Measurements from ENCODE around the gene DKC1. TPM values are rescaled to one million over a fixed set of nuclear protein-coding genes. Genes with fewer than 3 reads are reported as not detected.

DKC1 gene
- total and polyA plus RNA-seq, 8 donors = 5.8 to 113 (median 26.1) TPM

DNA sequence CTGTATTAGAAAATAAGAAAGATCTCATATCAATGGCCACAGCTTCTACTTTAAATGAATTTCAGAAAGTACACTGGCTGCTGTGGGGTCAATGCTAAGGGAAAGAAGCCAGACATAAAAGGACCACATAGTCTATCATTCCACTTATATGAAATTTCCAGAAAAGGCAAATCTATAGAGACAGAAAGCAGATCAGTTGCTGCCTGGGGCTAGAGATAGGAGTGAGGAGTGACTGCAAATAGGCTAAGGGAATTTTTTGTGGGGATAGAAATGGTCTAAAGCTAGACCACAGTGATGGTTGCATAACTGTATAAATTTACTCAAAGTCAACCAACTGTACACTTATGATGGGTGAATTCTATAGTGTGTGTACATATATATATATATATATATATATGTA, 20.1 kb upstream of the DKC1 start:
- Histone ChIP-seq H3K4me3 (no peak overlapping the region), H3K36me3 (no peaks in the 10 kb centered on the region), H3K9me3 (no peaks in the 10 kb centered on the region), H3K4me1 (peaks cover 0 to 2% (median under 1%) of the 10 kb centered on the region in 4 donors), H3K27me3 (peaks cover 0 to 4% (median 0%) of the 10 kb centered on the region in 3 donors), H3K27ac (no peak overlapping the region)
- intact Hi-C loops (cut with DNase I; ENCODE audit: low total_unique reads) = no loop called here
- no peak for DNase-seq
- TF ChIP-seq EP300 (IDR thresholded peaks at IDR 0.05) (no peak), POLR2A (IDR thresholded peaks at IDR 0.05) (no peak), POLR2AphosphoS5 (IDR thresholded peaks at IDR 0.05) (no peak)
- TF ChIP-seq, protein P1, sequence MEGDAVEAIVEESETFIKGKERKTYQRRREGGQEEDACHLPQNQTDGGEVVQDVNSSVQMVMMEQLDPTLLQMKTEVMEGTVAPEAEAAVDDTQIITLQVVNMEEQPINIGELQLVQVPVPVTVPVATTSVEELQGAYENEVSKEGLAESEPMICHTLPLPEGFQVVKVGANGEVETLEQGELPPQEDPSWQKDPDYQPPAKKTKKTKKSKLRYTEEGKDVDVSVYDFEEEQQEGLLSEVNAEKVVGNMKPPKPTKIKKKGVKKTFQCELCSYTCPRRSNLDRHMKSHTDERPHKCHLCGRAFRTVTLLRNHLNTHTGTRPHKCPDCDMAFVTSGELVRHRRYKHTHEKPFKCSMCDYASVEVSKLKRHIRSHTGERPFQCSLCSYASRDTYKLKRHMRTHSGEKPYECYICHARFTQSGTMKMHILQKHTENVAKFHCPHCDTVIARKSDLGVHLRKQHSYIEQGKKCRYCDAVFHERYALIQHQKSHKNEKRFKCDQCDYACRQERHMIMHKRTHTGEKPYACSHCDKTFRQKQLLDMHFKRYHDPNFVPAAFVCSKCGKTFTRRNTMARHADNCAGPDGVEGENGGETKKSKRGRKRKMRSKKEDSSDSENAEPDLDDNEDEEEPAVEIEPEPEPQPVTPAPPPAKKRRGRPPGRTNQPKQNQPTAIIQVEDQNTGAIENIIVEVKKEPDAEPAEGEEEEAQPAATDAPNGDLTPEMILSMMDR (IDR thresholded peaks at IDR 0.05) = no peak

DNA sequence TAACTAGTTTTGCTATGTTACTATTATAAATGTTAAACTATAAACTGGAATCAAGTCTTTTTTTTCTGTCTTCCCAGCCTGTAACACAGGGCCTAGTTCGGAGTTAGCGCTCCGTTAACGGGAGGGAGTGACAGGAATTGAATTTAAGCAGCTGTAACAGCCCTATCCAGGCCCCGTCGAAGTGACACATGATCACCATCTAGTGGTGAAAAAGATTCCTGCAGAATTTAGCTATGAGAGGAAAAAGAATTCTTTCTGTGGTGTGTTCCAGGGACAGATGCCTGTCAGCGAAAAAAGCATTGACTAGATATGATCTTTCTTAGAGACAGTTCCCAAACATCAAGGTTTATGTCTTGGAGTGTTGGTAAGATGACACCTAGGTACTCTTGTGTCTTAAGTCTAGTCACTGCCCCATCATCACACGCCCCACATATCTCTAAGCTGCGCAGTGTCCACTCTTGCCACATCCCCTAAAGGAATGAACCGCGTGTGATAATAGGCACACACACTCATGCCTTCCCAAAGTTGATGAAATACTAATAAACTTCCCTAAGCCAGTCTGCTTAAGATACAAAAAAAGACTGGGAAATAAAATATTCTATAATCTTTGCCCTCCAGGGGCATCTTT, 13.8 kb upstream of the DKC1 start:
- Histone ChIP-seq H3K27ac (peak overlapping the region in 4 of 5 donors; percentile 26 to 41 (median 31)), H3K36me3 (no peaks in the 10 kb centered on the region), H3K27me3 (peaks cover 0 to 7% (median 0%) of the 10 kb centered on the region in 3 donors), H3K4me1 (peaks cover 0 to 28% (median 7%) of the 10 kb centered on the region in 4 donors), H3K9me3 (no peaks in the 10 kb centered on the region), H3K4me3 (peak overlapping the region in 1 of 4 donors; percentile 52)
- no peak for TF ChIP-seq EP300 (IDR thresholded peaks at IDR 0.05)
- TF ChIP-seq POLR2AphosphoS5 (IDR thresholded peaks at IDR 0.05) = no peak
- TF ChIP-seq POLR2A (IDR thresholded peaks at IDR 0.05) = no peak
- TF ChIP-seq, protein P1 (IDR thresholded peaks at IDR 0.05) = peak in 5 of 7 experiments; percentile 34 to 68 (median 65)
- DNase-seq = peak in 1 of 2 donors; percentile 79
- intact Hi-C loops (cut with DNase I; ENCODE audit: low total_unique reads) = no loop called here
- 19 to 26% (median 24%) methylated on average over 11 of the region's 11 CpGs for WGBS, 5 donors

DNA sequence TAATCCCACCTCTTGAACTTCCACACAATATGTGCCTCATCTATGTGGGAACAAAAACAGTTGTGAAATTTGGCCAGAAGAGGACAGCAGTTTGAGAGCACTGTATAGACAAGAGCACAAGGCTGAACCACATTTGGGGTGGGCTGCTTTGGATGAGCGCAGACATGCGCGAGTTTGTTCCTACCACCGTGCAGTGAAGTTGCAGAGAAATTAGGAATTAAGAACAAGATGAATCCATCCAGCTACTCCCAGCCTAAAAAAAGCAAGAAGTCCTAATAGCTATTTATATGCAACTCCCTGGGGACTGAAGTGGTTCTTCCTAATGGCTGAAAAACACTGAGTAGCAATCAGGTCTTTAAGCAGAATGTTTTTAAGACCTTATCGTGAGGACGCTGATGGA, 12.8 kb upstream of the DKC1 start:
- no peaks in the 10 kb centered on the region for H3K9me3 ChIP-seq
- H3K36me3 ChIP-seq = no peaks in the 10 kb centered on the region
- 13 to 55% (median 26%) methylated on average over 6 of the region's 6 CpGs for WGBS, 5 donors
- H3K27ac ChIP-seq = peak overlapping the region in 4 of 5 donors; percentile 71 to 83 (median 82)
- intact Hi-C loops (cut with DNase I; ENCODE audit: low total_unique reads) = no loop called here
- DNase-seq = peak in 1 of 2 donors; percentile 30
- H3K4me3 ChIP-seq = peak overlapping the region; percentile 47 to 56 (median 50)
- H3K4me1 ChIP-seq = peaks cover 0 to 28% (median 7%) of the 10 kb centered on the region in 4 donors
- peaks cover 0 to 7% (median 0%) of the 10 kb centered on the region in 3 donors for H3K27me3 ChIP-seq
- TF ChIP-seq POLR2A (IDR thresholded peaks at IDR 0.05) (no peak), EP300 (IDR thresholded peaks at IDR 0.05) (no peak), POLR2AphosphoS5 (IDR thresholded peaks at IDR 0.05) (no peak)
- TF ChIP-seq, protein P1 (IDR thresholded peaks at IDR 0.05) = no peak

DNA sequence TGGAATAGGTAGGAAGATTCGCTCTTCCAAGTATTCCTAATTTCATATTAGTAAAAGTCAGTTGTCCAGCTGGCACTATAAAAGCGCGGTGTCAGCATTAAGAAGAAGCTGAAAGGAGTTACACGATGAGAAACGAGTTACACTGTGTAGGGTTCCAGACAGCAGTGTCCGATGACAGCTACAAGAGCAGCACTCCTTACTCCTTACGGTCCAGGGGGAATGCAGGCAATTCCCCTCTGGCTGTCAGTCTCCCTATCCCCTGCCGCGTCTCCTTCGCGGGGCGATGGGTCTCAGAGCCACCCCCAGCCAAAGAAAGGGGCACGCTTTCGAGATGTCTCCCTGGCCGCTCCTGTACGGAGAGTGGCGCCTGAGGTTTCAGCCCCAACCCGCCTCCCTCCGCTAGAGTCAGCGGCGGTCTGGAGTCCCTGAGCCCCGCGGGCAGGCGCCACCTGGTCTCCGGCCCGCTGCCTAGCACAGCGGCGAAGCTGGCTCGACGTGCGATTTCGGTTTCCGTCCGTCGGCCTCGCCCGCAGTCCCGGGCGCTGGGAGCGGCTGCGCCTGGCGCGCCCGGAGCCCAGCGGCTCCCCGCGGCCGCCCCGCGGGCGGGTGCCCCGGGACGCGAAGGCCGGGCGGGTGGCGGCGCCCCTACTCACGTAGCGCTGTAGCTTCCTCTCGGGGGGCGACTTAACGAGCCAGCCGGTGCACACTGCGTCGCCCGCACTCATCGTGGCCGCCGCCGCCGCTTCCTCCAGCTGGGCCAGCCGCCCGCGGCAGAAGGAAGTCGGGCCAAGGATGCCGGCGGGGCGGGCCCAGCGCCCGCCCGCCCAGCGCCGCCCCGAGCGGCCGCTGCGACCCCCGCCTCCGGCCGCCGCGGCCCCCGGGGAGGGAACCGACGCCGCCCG, 12.1 kb upstream of the DKC1 start, which contains the start of gene GAB3:
Gene GAB3 (minus strand): TSS at position 777 of the 902 bp plus-strand sequence. CDS start 52 bp downstream, at position 725.
- Histone ChIP-seq H3K36me3 (no peaks in the 10 kb centered on the region), H3K4me1 (peaks cover 0 to 28% (median 7%) of the 10 kb centered on the region in 4 donors), H3K27ac (peak within 1 kb of the TSS; percentile 46 to 83 (median 82)), H3K27me3 (peaks cover 0 to 7% (median 0%) of the 10 kb centered on the region in 3 donors), H3K4me3 (peak within 1 kb of the TSS; percentile 47 to 56 (median 50)), H3K9me3 (no peaks in the 10 kb centered on the region)
- 1 to 33% (median 7%) methylated on average over 8 to 93 of the region's 98 CpGs for WGBS, 5 donors
- intact Hi-C loops (cut with DNase I; ENCODE audit: low total_unique reads) = no loop called here
- no peak for TF ChIP-seq EP300 (IDR thresholded peaks at IDR 0.05)
- TF ChIP-seq, protein P1 (IDR thresholded peaks at IDR 0.05) = no peak
- TF ChIP-seq POLR2AphosphoS5 (IDR thresholded peaks at IDR 0.05) = no peak
- no peak for TF ChIP-seq POLR2A (IDR thresholded peaks at IDR 0.05)
- peak; percentile 42 to 60 for DNase-seq
